DMS79 (cell line): ENCODE measurements around the gene ADGRL3.

Experiments used
- DNase-seq: peaks from one replicate; lab custom pipeline; 2025; lab: John Stamatoyannopoulos, UW

The ADGRL3 gene

DNA sequence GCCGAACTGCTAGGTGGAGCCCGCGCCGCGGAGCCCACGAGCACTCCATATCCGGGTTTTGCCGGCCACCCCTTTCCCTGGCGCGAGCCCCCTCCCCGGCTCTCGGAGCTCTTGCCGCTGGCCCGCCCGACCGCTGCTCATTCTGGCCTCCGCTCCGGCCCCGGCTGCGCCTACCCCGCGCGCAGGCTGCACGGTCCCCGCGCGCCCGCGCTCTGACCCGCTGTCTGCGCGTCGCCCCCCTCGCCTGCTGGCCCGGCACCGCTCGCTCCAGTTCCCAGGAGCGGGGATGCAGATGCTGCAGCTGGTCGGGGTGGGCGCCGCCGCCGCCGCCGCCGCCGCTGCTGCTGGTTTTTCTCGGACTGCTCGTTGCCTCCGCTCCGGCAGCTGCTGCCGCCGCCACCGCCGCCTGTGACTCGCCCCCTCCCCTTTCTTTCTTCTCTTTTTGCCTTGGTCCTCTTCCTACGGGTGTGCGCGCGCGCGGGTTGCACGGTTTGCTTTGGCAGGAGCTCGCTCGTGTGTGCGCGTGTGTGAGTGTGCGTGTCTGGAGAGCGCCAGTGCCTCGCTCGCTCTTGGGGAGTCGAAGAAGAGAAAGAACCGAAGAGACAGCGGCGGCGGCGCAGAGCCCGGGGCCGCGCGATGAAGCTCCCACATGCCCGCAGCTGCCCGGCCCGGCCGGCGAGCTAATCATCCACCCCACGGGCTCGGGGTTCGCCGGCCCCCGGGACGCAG lies at the start of gene ADGRL3:
TSS of gene ADGRL3 (plus strand) at position 140 of the 729 bp plus-strand sequence.
- DNase-seq = no peak

DNA sequence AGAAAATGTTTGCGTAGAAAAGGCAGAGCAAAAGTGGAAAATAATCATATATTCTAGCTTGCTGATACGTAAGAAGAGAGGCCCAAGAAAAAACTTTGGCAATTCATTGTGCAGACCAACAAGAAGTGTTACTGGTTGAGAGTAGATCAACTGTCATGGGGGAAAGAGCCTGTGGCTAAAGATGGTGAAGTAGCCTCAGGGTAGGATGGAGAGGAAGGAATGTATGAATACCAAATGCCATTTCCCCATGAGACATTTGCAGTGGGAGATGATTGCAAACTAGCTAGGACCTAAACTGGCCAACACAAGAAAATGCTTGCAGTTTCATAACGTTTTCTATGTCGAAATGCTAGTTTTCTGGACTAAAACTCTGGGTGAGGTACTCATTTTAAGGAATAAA lies 47.7 kb upstream of the ADGRL3 start:
- no peak for DNase-seq

DNA sequence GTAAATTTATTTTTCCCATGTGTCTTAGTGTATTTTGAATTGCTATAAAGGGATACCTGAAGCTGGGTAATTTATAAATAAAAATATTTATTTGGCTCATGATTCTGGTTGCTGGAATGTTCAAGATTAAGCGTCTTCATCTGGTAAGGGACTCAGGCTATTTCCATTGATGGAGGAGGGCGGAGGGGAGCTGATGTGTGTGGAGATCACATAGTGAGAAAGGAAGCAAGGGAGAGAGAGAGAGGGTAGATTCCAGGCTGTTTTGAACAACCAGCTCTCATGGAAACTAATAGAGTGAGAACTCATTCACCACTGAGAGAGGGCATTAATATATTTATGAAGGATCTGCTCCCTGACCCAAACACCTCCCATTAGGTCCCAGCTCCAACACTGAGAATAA lies 39.6 kb upstream of the ADGRL3 start:
- no peak for DNase-seq

DNA sequence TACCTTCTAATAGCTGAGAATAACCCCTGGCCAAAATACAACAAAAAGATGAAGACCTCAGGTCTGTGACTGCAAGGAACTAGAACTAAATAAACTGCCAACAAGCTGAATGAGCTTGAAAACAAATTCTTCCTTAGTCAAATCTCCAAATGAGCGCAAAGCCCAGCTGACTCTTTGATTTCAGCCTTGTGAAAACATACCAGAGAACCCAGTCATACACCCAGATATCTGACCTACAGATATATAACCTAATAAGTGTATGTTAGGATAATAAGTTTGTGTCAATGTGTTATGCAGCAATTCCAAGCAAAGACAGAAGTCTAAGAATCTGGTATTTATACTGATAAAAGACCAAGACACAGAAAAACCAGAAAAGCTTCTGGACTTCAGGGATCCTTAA lies 38.0 kb upstream of the ADGRL3 start:
- DNase-seq = no peak

DNA sequence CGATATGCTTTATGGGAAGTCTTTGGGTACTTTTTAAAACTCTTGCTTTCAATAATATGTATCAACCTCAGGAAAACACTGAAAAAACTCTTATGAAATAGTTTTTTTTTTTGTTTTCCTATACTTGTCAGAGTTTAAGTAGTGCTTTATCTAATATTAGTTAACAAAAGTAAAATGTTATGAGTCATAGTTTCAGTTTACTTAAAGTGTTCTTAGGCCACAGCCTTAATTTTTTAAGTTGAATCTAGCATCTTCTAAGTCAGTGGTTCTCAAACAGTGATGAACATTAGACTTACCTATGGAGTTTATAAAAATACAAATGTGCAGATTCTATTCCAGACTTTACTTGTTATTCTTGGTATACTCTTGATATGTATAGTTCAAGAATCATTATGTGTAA lies 26.3 kb upstream of the ADGRL3 start:
- no peak for DNase-seq

DNA sequence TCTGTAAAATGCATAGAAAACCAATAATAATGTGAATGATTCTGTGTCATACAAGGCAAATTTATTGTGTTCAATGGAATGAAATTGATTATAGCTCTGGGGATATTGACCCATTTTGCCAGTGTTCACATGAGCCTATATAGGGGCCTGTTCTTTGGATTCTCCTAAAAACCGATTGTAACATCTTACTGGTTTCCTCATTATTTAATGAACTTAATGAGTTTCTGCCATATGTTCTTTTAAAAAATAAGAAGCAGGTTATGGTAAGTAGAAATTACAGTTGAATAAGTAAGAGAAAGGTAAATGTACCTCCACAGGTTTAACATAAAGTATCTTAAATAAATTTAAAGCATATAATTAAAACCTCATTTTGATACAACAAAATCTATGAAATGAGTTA lies 24.6 kb upstream of the ADGRL3 start:
- no peak for DNase-seq

DNA sequence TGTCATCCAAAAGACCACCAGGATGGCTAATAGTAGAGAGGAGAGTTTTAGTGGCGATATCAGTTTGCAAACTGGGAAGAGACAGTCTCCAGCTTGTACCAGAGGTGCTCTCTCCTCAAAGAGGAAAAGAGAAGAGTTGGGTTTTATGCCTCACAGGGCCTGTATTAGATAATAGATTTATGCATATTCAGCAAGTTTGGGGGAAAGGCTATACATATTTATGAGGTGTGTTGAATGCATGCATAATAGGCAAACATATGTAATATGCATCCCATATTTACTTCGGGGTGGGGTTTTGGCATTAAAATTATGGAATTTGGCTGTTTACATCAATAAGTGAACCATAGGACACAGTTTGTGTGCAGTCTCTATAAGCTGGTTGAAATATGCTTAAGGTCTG lies 22.8 kb upstream of the ADGRL3 start:
- no peak for DNase-seq

DNA sequence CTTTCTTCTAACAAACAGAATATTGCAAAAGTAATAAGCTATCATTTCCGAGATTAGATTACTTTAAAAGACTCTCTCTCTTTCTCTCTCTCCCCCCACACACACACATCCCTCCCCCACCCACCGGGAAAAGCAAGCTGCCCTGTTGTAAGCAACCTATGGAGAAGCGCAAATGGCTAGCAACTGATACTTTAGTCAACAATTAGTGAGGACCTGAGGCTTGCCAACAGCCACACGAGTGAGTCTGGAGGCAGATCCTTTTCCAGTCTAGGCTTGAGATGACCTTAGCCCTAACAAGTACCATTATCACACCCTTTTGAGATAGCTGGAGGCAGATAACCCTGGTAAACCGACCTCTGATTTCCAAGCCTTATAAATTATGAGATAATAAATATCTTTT lies 19.7 kb upstream of the ADGRL3 start:
- no peak for DNase-seq

DNA sequence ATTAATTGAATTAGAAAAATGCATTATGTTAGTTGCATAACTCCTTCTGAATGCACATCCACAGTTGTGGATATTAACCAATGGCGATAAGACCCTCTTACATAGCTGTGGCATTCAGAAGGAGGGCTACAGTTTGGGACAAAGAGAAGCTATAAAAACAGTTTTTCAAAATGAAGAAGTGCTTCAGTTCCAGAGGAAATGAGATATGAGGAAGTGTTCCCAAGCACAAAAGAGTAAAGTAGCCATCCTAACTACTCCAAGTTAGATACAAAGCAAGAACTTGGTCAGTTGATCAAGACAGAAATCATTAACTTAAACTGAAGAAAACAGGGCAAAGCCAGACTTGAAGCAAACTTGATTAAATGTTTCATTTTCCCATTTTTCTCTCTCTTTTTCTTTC lies 17.2 kb upstream of the ADGRL3 start:
- no peak for DNase-seq

DNA sequence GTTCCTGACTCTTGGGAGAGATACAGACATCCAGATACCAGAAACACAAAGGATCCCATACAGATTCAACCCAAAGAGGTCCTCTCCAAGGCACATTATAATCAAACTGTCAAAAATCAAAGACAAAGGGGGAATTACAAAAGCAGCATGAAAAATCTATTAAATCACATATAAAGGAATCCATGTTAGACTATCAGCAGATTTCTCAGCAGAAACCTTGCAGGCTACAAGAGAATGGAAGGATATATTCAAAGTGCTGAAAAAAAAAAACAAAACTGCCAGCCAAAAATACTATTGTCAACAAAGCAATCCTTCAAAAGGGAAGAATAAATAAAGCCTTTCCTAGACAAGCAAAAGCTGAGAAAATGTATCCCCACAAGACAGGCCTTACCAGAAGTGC lies 14.8 kb upstream of the ADGRL3 start:
- DNase-seq = no peak

DNA sequence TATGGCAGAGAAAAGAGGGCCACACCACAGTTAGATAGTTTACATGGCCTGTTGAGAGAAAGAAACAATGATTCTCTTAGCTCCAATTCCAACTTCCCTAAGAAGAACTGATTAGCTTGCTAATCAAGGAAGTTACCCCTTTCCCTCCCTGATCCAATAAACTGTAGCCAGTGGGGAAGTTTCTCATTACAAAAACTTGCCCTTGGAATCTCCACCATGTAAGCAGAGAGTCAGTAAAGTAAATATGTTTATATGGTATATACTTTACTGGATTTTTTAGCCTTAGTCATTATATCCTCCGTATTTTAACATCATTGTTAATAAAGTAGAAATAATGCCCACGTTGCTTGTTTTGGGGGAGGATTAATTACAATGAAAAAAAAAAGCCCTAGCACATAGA lies 7.7 kb upstream of the ADGRL3 start:
- no peak for DNase-seq

DNA sequence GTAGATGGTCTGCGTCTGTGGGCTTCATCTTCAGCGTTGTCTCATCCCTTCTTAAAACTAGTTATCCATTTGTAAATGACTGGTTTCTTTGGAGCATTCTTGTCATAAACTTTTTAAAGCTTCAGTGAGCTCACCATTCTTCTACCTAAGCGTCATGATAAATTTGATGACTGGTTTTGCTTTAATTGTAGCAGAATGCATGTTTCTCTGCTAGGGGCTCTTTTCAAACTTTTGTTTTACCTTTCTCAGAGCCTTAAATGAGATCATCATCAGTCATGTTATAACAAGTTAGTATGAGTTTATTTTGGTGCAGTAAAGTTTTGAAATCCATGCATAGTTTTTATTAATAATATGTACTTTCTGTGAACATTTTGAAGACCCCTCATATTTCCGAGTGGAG lies 6.3 kb upstream of the ADGRL3 start:
- DNase-seq = no peak

DNA sequence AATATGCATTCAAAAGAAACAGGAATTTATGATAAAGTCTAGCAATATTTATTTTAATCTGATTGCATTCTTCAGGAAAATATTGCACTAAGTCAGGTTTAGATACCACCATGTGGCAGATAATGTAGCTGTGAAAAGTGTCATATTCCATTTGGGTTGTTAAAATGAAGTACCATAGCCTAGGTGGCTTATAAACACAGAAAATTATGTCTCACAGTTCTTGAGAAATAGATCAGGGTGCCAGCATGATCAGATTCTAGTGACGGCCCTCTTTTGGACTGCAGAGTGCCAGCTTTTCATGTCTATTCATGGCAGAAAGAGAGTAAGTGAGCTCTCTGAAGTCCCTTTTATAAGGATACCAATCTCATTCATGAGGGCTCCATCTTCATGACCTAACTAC lies 5.6 kb upstream of the ADGRL3 start:
- DNase-seq = no peak

DNA sequence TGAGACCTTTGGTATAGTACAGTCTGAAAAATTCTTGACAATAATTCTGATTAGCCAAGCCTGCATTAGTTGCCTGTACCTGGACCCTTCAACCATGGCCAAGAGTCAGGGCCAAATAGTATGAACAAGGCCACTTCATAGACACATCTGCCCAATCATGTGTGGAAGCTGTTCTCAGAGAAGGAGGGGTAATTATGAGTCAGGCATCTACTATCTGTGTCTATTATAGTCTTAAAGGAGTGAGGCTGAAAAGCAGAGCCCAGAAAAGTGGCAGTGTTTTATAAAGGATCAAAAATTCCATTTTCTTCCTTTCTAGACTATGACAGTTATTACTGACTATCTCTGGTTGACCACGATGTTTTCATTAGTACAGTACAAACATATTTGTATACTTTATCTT lies 5.0 kb upstream of the ADGRL3 start:
- DNase-seq = no peak

DNA sequence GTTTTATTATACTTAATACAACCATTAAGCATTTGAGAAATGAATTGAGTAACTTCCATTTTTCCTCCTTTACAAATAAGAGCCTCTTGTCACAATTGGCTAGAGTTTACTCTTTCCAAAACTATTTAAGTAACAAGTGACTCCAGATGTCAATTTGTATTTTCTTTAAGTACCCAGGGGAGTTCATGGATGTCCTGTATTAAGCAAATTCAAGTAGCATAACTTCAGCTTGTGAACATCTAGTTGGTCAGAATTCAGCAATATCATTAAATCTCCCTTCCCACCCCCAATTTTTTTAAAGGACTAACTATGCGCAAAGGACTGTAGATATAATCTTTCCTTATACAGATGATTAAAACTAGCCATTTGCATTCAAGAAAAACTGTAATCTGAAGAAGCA lies 1.4 kb upstream of the ADGRL3 start:
- DNase-seq = no peak

DNA sequence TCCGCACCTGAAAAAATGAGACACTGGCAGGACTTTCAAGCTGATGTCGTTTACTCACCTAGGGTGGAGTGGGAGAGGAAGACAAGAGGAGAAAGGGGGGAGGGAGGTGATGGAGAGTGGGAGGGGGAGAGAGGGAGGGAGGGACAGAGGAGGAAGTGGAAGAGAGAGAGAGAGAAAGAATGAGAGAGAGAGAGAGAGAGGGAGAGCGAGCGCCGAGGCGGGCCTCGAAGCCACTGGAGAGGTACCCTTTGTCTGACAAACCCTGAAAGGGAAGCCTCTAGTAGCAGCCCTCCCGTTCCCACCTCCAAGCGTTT lies 296 bp upstream of the ADGRL3 start:
- DNase-seq = no peak

DNA sequence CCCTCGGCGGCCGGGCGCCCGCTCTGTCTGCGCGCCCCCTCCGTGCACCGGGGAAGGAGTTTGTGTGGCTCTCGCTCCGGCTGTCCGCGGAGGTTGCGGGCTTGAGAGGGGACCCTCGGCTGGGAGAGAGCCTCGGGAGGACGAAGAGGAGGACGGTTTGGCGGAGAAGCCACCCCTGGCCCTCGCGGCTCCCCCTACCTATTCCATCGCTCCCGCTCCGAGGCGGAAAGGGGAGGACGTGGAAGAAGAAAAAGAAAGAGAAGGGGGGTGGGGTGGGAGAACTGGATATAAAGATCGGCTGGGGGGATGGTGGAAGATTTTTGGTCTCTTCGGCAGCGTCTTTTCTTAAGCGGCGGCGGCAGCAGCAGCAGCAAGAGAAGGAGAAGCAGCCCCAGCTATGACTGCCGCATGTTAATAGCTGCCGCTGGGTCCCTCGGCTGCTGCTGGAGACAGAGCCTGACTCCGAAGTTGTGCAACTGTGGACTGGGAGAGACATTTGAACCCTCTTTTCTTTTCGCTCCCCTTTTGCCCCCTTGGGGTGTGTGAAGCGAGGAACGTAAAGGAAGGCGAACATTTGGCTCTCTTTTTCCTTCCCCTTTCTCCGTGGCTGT lies 895 bp downstream of the ADGRL3 start:
- DNase-seq = no peak

DNA sequence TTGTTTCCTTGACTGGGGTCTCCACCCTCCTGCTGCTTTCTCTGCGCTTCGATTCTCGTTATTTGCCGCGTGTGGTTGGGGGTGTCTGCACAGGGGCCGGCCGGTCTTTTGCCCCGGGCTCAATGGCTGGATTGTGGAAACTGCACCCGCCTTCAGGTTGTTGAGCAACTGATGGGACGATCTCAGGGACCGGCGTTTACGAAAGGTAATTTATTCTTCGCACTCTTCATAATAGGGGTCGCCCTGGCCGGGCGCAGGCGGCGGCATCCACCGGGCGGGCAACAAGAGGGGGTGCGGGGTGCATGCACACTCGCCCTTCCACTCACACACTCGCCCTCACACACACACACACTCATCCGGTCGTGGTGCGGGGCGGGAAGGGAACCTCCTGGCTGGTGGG lies 1.4 kb downstream of the ADGRL3 start:
- DNase-seq = no peak

DNA sequence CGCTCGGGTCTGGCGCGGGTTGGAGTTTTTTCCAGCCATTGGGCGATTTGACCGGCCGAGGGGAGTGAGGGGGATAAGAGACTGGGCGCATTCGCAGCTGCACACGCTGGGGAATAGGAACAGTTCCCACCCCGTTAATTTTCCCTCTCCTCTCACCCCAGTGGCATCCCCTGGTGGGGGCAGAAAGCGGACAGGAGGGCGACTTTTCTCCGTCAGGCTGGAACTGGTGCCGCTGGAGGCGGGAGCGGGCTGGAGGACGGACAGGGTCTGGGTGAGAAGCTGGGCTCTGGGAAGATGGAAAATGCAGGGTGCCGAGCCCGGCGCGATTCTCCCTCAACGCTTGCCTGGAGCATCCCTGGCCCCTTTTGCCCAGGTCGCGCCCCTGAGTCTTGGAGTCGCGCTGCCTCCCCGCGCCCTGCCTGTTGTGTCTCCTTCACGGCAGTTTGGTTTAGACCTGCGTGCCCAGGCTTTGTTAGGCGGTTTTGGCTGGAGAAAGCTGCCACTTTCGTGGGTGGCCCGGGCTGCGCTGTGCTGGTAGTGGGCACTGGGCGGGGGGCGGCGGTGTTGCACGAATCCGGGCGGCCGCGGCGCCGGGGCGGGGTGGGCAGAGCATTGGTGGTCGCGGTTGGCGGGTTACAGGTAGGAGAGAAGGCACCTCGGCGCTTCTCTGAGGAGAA lies 2.0 kb downstream of the ADGRL3 start:
- DNase-seq = no peak

DNA sequence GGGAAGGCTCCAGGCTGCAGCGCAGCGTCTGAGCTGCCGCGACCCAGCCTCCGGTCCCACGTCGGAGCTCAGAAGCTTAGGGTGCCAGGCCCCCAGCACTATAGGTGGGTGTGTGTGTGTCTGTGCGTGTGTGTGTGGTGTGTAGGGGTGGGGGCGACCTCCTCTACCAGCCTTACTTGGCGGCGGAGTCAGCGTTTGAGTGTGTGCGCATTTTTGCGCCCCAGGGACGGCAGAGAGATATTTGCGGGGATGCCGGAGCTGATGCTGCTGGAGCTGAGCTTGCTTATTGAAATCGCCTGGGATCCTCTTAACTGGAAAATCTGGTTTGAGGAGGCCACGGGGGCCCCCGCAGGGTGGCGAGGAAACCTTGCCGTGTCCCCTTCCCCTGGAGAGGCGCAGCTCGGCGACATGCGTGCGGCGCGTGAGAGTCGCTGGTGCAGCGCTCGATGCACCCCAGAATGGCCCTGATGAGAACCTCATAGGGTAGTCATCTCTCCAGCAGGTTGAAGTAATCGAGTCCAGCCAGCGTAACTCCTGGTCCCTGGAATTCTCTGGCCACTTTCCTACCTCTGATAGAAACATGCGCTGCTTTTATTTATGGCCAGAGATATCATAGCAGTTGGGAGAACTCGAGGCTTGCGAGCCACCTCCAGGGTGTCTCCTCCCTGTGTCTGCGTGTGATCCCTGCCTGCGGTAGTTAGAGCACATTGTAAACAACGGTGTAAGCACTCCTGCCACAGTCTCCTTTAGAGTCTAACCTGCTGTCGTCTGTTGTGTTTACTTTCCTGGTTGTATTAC lies 2.7 kb downstream of the ADGRL3 start:
- DNase-seq = no peak

DNA sequence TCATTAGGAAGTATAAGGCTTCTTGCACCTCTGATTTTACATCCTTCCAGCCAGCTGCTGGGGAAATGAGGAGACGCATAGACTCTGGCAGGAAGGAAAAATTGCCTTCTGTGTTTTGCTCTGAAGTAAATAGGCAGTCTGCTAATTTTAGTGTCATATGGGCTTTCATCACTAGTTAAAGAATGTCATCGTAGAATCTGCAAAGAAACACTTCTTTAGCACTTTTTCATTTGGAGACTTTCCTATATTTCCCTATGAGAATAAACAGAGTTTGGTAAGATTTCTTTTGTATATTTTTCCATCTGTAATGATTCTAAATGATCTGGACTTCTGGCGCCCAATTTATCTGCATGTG lies 3.3 kb downstream of the ADGRL3 start:
- DNase-seq = no peak

DNA sequence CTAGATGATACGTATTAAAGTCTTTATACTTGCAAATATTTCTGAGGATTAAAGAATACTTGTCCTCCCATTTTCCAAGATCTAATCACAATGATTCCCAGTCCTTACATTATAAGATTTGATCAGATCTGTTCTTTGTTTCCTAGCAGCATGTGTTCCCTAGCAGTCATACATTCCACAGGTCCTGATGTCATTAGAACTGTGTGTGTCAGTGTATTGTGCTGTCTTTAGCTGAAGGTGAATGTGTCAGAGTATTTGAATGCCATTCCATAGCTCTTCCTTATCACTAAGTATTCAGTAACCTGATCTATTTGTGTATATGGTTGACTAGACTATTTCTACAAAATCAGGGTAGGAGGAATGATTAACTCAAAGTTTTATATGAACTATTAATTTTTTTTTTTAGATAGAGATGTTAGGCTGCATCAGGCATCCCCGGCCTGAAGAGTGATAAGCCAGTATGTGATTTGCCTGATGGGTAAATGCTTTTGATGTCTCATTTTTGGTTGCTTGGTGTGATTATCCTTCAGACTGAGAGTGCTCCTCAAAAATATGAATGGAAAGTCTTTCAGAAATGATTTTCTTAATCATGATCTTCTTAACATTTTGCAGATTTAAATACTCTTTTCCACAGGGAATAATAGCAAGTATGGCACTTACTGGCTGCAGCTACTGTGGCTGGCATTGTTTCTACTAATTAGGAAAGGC lies 4.4 kb downstream of the ADGRL3 start:
- DNase-seq = no peak
